GM19023 (cell line): ENCODE results near the gene TLE4.
"Not testable (repeated sequence)": the region's sequence is repeated elsewhere in the genome, so short reads cannot be mapped to it uniquely, and the experiment has no call there.

Source experiments
- ATAC-seq: cut with Tn5 transposase; IDR thresholded peaks from one replicate; pipeline ENCODE4 v1.9.1; 2021; ENCODE audit warnings: mild to moderate bottlenecking, moderate library complexity; ENCODE audit not compliant: unreplicated experiment

TLE4 gene

GRCh38 chr9:79571309-79572031 is at the start of gene TLE4:
Gene TLE4, plus strand, starts transcription at chr9:79571965. Its CDS starts 826 bp downstream, at chr9:79572791.
- peak; percentile 86 for ATAC-seq

- no peak for ATAC-seq
Measured at GRCh38 chr9:79522793-79523192, 49.0 kb upstream of the TLE4 start.

GRCh38 chr9:79524266-79524665 is 47.5 kb upstream of the TLE4 start:
- ATAC-seq = no peak

GRCh38 chr9:79526149-79526672 is 45.6 kb upstream of the TLE4 start:
- no peak for ATAC-seq

- ATAC-seq = no peak
Measured at GRCh38 chr9:79535534-79535933, 36.2 kb upstream of the TLE4 start.

- no peak for ATAC-seq
Measured at GRCh38 chr9:79537838-79538237, 33.9 kb upstream of the TLE4 start.

GRCh38 chr9:79542735-79543620 is 28.8 kb upstream of the TLE4 start:
- ATAC-seq = no peak

GRCh38 chr9:79544375-79544774 is 27.4 kb upstream of the TLE4 start:
- ATAC-seq = not testable (repeated sequence)

- ATAC-seq = no peak
Measured at GRCh38 chr9:79551586-79551985, 20.2 kb upstream of the TLE4 start.

- no peak for ATAC-seq
Measured at GRCh38 chr9:79551994-79552393, 19.8 kb upstream of the TLE4 start.

- ATAC-seq = no peak
Measured at GRCh38 chr9:79555474-79556089, 16.2 kb upstream of the TLE4 start.

- no peak for ATAC-seq
Measured at GRCh38 chr9:79559495-79560181, 12.1 kb upstream of the TLE4 start.

- no peak for ATAC-seq
Measured at GRCh38 chr9:79562749-79563386, 8.9 kb upstream of the TLE4 start.

GRCh38 chr9:79564105-79564504 is 7.7 kb upstream of the TLE4 start:
- ATAC-seq = no peak

GRCh38 chr9:79565245-79565644 is 6.5 kb upstream of the TLE4 start:
- ATAC-seq = peak; percentile 87

GRCh38 chr9:79567671-79568098 is 4.1 kb upstream of the TLE4 start:
- ATAC-seq = no peak

- no peak for ATAC-seq
Measured at GRCh38 chr9:79568337-79569101, 3.2 kb upstream of the TLE4 start.

- ATAC-seq = no peak
Measured at GRCh38 chr9:79569814-79570447, 1.8 kb upstream of the TLE4 start.
